Stimulated activated CD8-positive, alpha-beta memory T cell treated with anti-CD3 and anti-CD28 coated beads, Interleukin-15, amount 100 ng/mL, for 4 hours (primary cell): ENCODE data around the gene NSUN3.
"Not testable (repeated sequence)": the region's sequence is repeated elsewhere in the genome, so short reads cannot be mapped to it uniquely, and the experiment has no call there.

Source experiments
- DNase-seq, 2 donors: peaks; one replicate each; pipeline ENCODE4 v3.0.0-alpha.2; 2020; ENCODE audit warnings: low read depth in 2 of 2

NSUN3 gene

DNA sequence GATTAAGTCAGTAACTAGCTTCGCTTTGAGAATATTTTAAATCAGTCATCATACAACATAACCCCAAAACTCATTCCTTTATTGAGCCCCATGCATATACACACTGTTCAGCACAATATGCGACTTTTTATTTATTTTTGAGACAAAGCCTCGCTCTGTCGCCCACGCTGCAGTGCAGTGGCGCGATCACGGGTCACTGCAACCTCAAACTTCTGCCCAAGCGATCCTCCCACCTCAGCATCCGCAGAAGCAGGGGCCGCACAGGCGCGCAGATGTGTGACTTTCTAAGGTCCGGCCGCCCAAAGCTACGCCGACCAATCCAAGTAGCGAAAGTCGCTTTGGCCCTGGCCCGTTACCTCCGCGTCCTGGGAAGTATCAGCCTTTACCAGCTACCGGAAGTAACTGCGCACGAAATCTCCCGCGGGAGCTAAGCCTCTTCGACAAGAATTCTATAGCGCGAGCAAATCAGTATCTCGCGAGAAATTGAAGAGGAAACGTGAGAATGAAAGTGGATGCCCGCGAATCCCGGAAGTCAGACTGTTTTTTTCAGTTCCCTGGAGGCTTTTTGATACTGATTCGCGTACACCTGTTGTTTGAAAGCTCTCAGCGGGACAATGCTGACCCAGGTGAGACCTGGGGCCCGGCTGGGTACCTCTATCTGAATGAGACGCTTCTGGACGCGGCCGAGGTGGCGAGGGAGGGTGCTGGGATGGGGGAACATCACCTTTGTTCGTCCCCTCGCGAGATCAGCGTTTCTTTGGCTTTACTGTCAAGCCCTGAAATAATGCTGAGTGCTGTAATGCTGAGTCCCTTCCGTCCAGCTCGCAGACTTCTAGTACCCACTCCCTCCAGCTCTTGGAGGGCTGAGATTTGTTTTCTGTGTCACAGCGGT is at the start of gene NSUN3, which contains the start of gene DHFR2:
Gene NSUN3, plus strand, starts transcription at position 549 of the 892 bp plus-strand sequence. Its CDS starts 66 bp downstream, at position 615.
Gene DHFR2, minus strand, starts transcription at position 404 of the 892 bp plus-strand sequence. CDS start 1,405 bp downstream, outside the sequence.
- peak; percentile 60 to 75 for DNase-seq

DNA sequence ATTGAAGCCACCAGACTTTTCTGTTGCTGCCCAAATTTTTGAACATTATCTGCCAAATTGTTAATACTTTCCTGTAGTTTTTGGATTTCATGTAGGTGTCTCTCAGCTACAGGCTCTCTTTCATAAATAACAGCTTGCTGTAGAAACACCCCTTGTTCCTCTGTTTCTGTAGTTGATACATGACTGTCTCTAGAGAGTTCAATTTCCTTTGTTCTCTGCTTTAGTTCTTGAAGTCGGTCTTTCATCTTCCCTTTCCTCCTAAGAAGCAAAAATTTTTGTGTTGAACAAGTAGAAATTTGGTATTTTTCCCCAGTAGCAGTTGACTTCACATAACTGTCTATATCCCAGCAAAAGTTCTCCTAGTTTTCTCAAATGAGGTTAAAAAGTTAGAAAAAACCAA is 47.8 kb upstream of the NSUN3 start:
- no peak for DNase-seq

DNA sequence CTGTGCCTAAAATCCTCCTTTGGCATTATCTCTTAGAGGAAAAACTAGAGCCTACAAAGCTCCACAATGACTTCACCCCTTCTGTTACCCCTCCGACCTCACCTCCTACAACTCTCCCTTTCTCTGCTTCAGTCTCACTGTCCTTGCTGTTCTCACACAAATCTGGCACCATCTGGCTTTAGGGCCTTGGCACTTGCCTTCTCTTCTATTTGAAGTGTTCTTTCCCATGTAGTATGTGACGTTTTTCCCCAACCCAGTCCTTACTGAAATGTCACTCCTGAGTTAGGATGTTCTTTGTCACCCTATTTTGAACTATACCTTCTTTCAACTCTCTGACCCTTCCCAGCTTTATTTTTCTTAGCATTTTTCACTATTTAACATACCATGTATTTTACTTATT is 43.2 kb upstream of the NSUN3 start:
- no peak for DNase-seq

DNA sequence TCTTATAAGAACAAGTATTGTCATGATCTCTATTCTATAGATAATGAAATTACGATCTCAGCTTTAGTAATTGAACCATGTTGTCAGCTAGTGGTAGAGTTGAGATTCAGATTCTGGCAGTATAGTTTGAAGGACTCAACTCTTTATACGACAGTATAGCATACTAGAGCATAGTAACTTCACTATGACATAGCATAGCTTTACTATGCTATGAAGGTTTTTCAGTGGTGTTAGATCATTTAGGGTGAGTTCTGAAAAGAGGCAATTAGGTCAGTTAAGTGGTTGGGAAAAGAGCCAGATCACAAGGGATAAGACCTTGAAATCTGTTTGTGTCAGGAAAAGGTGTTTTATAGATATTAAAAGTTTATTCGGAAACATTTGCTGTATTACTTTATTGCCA is 42.6 kb upstream of the NSUN3 start:
- DNase-seq = no peak

DNA sequence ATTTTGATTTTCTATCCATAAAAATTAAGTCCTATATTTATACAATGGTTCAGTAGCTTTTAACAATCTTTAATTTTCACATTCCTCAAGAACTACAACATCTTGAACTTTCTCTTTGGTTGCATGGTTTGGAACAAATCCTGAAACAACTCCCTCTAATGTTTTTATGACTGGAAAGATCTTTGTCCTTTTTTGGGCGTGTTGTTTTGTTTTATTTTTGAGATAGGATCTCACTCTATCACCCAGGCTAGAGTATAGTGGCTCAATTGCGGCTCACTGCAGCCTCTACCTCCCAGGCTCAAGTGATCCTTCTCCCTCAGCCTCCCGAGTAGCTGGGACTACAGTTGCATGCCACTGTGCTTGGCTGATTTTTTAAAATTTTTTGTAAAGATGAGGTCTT is 38.5 kb upstream of the NSUN3 start:
- no peak for DNase-seq

DNA sequence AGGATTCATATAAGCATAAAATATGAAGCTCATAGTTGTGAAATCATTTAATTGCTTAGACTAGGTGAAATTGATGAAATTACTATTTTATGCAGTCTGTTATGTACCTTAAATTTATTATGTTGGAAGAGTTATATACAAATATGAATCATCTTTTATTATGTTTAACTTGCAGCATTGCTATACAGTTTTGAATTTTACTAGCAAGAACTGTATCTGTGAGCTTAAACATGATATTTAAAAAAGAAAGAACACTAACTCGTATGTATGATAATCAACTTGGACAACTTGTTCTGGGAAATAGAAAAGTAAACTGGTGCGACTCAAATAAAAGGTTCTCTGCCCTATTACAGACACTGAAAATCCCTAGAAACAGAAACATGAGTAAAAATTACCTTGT is 36.2 kb upstream of the NSUN3 start:
- DNase-seq = no peak

DNA sequence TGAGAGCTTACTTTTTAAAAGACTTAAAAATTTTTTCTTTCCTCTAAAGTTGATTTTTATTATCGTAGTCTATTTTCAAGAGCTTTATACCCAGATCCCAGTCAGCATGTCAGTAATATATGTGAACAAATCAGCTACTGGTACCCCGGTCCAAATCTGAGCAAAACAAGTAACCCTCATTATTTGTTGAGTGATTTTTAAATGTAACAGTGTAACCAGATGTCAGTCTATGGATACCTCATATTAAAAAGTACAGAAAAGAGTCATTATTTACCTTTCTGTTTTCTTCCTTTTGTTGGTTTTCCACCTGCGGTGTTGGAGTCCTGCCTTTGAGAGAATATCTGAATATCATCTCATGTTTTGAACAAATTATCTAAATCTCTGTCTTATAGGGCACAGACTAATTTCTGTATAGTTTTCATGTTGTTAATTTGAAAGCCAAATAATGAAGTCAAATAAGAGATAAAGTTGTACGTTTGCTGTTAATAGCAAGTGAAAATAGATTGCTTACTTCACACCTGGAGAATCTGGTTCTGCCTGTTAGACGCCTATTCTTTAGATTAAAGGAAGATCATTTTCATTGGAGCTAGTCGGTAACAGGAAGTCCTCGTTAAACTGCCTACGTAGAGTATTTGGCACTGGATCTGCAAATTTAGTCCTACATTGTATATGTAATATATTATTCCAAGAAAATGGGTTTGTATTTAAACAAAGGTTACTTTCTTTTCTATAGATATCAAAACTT is 34.6 kb upstream of the NSUN3 start, which contains the start of gene STX19:
Gene STX19, minus strand, starts transcription at position 505 of the 745 bp plus-strand sequence. CDS start 13,328 bp downstream, outside the sequence.
- DNase-seq = no peak

DNA sequence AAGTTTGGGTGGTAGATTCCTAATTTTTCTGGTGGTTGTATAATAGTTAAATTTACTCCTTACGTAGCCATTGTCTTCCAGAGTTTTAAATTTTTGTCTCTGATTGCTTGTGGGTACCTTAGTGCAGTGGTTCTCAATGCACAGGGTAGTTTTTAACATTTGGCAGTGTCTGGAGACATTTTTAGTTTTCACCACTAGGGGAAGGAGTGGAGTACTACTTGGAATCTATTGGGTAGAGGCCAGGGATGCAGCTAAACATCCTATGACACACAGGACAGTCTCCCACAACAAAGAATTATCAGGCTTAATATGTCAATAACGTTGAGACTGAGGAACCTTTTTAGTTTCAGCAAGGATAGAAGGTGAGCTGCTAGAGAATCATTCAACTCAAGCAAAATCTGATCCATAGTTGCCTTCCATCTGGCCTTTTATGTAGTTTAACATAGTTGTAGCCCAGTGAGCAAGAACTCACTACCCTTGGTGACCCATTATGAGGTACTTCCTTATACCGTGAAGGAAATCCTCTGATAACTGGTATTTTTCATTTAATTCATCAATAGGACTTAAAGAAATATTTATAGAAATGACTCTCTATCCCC is 25.9 kb upstream of the NSUN3 start:
- no peak for DNase-seq

DNA sequence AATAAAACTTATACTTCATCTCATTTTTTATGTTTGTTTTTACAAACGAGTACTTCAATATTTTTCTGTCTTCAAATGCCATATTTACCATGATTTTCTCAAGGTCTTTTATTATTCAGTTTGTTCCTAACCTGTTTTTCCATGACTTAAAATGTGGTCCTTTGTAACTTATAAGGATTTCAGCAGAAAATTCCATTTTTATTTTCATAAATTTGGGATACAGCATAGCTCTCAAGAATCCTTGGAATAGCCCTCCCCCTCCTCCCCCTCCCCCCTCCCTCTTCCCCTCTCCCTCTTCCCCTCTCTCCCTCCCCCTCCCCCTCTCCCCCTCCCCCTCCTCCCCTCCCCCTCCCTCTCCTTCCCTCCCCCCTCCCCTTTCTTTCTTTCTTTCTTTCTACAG is 19.6 kb upstream of the NSUN3 start:
- DNase-seq = no peak

DNA sequence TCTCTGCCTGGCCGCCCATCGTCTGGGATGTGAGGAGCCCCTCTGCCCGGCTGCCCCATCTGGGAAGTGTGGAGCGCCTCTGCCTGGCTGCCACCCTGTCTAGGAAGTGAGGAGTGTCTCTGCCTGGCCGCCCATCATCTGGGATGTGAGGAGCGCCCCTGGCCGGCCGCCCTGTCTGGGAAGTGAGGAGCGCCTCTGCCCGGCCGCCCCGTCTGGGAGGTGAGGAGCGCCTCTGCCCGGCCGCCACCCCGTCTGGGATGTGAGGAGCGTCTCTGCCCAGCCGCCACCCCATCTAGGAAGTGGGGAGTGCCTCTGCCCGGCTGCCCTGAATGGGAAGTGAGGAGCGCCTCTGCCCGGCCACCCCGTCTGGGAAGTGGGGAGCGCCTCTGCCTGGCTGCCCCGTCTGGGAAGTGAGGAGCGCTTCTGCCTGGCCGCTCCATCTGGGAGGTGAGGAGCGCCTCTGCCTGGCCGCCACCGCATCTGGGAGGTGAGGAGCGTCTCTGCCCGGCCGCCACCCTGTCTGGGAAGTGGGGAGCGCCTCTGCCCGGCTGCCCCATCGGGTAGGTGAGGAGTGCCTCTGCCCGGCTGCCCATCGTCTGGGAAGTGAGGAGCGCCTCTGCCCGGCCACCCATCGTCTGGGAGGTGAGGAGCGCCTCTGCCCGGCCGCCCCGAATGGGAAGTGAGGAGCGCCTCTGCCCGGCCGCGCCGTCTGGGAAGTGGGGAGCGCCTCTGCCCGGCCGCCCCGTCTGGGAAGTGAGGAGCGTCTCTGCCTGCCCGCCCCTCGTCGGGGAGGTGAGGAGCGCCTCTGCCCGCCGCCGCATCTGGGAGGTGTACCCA is 18.5 kb upstream of the NSUN3 start:
- not testable (repeated sequence) for DNase-seq

DNA sequence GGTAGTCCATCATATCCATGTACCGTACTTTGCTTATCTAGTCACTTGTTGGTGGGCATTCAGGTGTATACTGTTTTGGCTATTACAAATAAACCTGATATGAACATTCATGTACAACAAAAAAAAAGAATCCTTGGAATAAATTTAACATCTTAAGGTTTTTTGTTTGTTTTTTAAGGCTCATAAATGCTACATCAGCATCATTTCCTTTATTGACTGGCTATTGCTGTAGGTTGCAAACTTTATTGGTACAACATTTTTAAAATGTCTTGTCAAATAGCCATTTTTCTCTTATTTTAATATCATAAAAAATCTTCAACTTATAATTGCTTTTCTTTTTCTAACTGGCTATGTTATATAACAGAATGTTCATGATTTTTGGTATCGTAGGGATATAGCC is 16.3 kb upstream of the NSUN3 start:
- DNase-seq = no peak

DNA sequence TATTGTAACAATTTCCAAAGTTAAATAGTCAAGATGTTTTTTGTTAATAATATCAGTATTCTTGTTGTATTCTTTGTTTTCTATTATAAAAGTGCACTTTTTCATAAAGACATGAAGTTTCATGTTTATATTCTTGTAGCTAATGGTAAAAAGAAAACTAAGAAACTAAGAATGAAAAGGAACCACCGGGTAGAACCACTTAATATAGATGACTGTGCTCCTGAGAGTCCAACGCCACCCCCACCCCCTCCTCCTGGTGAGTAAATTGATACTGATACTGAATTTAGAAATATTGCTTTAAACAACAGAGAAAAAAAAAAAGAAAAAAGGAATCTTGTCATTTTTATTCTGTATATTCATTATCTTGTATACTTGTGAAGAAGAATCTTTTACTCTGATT is 13.6 kb upstream of the NSUN3 start:
- no peak for DNase-seq

DNA sequence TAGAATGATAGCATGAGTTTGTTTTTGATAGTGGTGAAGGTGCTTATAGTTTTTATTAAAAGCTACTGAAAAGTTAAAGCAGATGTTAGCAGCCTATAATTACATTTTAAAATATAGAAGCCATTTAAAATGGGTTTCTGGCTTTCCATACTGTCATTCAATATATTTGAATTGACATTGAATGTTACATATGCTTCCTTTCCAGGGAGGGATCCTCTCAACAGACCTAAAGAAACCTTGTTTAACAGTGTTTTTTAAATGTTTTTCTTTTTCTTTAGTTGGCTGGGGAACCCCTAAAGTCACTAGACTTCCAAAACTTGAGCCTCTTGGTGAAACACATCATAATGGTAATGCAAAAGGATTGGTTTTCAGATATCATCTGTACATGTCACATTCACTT is 12.3 kb upstream of the NSUN3 start:
- DNase-seq = no peak

DNA sequence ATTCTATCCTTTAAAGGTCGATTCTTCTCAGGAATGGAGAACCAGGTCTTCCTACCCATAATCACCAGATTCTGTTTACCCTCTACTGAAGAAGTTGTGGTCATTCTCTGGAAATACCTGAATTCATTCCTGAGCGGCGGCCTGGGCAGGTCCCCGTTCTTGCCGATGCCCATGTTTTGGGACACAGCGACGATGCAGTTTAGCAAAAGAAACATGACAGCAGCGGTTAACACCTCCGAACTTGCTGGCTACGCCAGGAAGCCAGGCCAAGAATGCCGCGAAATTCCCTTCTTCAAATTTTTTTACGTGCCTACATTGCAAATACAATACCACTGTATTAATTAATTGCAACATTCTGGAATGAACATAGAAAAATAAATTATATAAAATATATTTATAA is 1.6 kb upstream of the NSUN3 start:
- no peak for DNase-seq

DNA sequence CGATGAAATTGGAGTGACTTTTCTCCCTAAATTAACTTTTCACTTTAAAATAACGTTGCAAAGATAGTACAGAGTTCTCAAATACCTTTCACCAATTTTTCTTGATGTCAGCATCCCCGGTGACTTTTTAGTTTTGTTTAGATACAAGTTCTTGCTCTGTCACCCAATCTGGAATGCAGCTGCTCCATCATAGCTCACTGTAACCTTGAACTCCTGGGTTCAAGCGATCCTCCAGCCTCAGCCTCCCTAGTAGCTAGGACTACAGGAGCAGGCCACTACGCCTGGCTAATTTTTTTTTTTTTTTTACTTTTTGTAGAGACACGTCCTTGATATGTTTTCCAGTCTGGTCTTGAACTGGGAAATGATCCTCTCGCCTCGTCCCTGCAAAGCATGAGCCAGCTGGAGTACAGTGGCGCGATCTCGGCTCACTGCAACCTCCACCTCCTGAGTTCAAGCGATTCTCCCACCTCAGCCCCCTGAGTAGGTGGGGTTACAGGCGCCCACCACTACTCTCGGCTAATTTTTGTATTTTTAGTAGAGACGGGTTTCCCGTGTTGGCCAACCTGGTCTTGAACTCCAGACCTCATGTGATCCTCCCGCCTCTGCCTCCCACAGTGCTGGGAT is 747 bp downstream of the NSUN3 start:
- DNase-seq = no peak

DNA sequence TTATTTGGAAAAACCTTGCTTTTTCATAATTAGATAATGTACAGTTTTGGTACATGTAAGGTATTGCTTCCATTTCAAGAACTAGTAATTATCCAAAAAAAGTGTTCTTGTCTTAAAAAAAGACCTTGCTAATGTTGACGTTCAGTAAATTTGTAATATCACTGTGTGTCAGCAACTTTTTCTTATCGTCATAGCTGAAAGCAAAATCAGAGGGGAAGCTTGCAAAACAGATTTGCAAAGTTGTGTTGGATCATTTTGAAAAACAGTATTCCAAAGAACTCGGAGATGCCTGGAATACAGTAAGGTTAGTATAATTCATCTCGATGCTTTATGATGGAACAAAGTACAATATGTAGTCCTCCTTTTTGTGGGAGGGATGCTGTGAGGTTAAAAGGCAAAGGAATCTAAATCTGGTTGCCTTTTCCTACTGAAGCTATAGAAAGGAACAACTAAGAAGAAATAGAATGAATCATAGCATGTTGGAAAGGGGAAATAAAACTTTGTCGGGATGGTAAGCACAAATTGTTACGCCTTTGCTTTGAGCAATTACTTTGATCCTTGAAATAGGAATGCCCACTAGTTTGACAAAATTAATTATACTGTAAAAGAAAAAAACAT is 1.5 kb downstream of the NSUN3 start:
- DNase-seq = no peak

DNA sequence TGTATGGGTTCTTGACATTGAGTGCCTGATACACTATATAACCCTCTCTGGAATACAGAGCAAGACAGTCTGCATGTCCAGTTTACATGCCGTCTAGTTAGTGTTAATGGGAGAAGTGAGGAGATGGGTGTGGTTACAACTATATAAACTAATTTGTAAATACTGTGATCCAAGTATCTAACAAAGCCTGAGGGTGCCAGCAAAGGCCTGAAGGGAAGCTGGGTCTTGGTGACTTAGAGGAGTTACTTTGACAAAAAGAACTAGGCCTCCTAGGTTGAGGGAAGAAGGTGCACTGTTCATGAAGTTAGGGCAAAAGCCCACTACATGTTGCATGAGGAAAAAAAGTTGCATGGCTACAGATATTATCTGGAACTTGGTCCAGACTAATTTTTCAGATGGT is 2.3 kb downstream of the NSUN3 start:
- DNase-seq = no peak

DNA sequence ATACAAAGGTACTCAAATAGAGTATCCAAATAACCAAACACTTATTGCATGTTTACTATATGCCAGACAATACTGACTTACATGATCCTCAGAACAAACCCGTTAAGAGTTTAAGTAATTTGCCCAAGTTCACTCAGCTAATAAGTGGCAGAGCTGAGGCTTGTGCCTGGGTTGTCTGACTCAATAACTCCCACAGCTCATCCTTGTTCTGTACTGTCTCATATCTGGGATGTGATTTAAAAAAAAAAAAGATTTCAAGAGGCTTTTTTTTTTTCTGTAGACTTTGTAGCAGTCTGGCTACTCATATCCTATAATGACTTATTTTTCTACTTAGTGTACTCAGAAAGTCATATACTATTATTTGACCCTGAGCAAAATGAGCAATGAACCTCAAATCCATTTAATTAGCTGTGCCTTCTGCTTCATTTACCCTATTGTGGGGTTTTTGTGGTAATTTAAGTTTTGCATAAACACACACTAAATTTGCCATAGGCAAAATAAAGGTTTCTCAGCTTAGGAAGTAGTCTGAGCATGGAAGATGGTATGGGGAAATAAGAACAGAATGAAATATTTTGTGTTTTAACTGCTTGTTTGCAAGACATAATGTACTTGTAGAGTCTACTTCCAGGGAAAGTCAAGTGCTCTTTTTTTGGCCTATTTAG is 3.1 kb downstream of the NSUN3 start:
- no peak for DNase-seq

DNA sequence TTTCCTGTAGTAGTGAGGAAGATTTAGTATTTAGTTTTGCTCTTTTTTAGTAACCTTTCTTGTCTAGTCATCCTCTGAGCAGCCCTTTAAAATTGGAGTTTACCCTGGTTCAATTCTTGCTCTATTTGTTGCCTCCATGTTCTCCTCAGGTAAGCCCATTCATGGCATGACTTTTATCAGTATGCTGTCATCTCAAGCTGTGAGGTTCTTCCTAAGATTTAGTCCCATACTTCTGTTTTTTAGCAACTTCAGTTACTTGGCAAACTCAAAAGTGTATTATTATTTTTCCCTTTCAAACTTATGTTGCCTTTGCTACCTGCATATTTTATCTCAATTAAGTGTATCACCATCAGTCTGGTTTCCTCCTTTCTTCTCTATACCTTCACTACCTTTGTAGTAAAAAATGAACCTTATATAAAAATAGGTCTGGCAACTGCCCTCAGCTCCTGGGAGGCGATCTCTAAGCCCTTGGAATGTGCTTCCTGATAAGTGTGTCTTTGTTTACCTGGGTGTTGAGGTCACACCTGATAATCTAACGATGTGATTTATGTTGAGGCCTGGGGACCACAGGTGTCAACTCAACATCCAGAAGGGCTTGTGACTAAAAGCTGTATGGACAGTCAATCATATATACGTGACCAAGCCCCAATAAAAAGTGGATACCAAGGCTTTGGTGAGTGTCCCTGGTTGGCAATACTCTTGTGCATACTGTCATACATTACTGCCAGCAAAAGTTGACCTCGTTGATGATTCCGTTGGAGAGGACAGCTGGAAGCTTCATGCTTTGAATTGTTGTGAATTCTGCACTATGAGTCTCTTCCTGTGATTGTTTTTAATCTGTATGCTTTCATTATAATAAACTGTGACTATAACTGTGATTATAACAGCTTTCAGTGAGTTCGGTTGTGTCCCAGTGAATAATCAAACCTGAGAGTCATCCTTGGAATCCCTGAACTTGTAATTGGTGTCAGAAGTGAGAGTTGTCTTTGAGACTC is 3.9 kb downstream of the NSUN3 start:
- no peak for DNase-seq
